Measurements from ENCODE around the gene PMM2. TPM values are rescaled to one million over a fixed set of nuclear protein-coding genes. Genes with fewer than 3 reads are reported as not detected.

Gene PMM2
- total RNA-seq, 1 experiment from 2014 or later, result 47.9 TPM

GRCh38 chr16:8880839-8881510 lies 83.3 kb downstream of the PMM2 start:
- Histone ChIP-seq H3K27me3 (replicated peaks) (no peaks in the 10 kb centered on the region), H3K9me3 (replicated peaks) (no peaks in the 10 kb centered on the region), H3K4me1 (replicated peaks) (peaks cover 52% of the 10 kb centered on the region), H3K27ac (no peak overlapping the region), H3K4me3 (no peak overlapping the region), H3K36me3 (no peaks in the 10 kb centered on the region)
- DNase-seq (ENCODE audit: low read depth in 1 of 2, low spot score in 2 of 2), result no peak

- Histone ChIP-seq H3K36me3 (no peaks in the 10 kb centered on the region; the same call in 1 of the 2 replicates), H3K4me1 (replicated peaks) (peaks cover 63% of the 10 kb centered on the region), H3K27ac (no peak within 1 kb of the TSS), H3K27me3 (replicated peaks) (no peaks in the 10 kb centered on the region), H3K4me3 (no peak within 1 kb of the TSS), H3K9me3 (replicated peaks) (no peaks in the 10 kb centered on the region)
- no peak for DNase-seq (ENCODE audit: low read depth in 1 of 2, low spot score in 2 of 2)
Observed at GRCh38 chr16:8882041-8882617, 84.5 kb downstream of the PMM2 start, which contains the start of gene LITAFD. Gene LITAFD, plus strand, starts transcription at chr16:8882351. Its CDS starts 2,005 bp downstream, at chr16:8884356.

- Histone ChIP-seq H3K27ac (no peak overlapping the region), H3K4me1 (replicated peaks) (peaks cover 67% of the 10 kb centered on the region), H3K9me3 (replicated peaks) (no peaks in the 10 kb centered on the region), H3K4me3 (no peak overlapping the region), H3K27me3 (replicated peaks) (no peaks in the 10 kb centered on the region), H3K36me3 (peaks cover 7% of the 10 kb centered on the region; the same call in 1 of the 2 replicates)
- no peak for DNase-seq (ENCODE audit: low read depth in 1 of 2, low spot score in 2 of 2)
Observed at GRCh38 chr16:8882725-8883377, 85.2 kb downstream of the PMM2 start.

GRCh38 chr16:8885674-8886592 lies 88.3 kb downstream of the PMM2 start:
- no peaks in the 10 kb centered on the region for H3K27me3 ChIP-seq (replicated peaks)
- no peaks in the 10 kb centered on the region for H3K9me3 ChIP-seq (replicated peaks)
- H3K4me3 ChIP-seq, result no peak overlapping the region
- peak; percentile 73 to 75 for DNase-seq (ENCODE audit: low read depth in 1 of 2, low spot score in 2 of 2)
- H3K27ac ChIP-seq, result peak overlapping the region; percentile 71
- peaks cover 28% of the 10 kb centered on the region for H3K36me3 ChIP-seq
- H3K4me1 ChIP-seq (replicated peaks), result peaks cover 57% of the 10 kb centered on the region

GRCh38 chr16:8886593-8887430 lies 89.2 kb downstream of the PMM2 start:
- Histone ChIP-seq H3K4me3 (no peak overlapping the region), H3K27ac (peak overlapping the region; percentile 71), H3K4me1 (replicated peaks) (peaks cover 57% of the 10 kb centered on the region)

GRCh38 chr16:8887431-8887765 lies 89.8 kb downstream of the PMM2 start:
- Histone ChIP-seq H3K27ac (no peak overlapping the region), H3K9me3 (replicated peaks) (no peaks in the 10 kb centered on the region), H3K36me3 (peaks cover 42% of the 10 kb centered on the region), H3K4me1 (replicated peaks) (peaks cover 57% of the 10 kb centered on the region), H3K4me3 (no peak overlapping the region), H3K27me3 (replicated peaks) (no peaks in the 10 kb centered on the region)
- no peak for DNase-seq (ENCODE audit: low read depth in 1 of 2, low spot score in 2 of 2)

More at GRCh38 chr16:8886593-8887430, 89.2 kb downstream of the PMM2 start:
- no peaks in the 10 kb centered on the region for H3K9me3 ChIP-seq (replicated peaks)
- H3K27me3 ChIP-seq (replicated peaks), result no peaks in the 10 kb centered on the region
- H3K36me3 ChIP-seq, result peaks cover 36% of the 10 kb centered on the region
- DNase-seq (ENCODE audit: low read depth in 1 of 2, low spot score in 2 of 2), result no peak

GRCh38 chr16:8887952-8888560 lies 90.4 kb downstream of the PMM2 start:
- Histone ChIP-seq H3K4me3 (no peak overlapping the region), H3K4me1 (replicated peaks) (peaks cover 57% of the 10 kb centered on the region), H3K9me3 (replicated peaks) (no peaks in the 10 kb centered on the region), H3K36me3 (peaks cover 48% of the 10 kb centered on the region), H3K27ac (no peak overlapping the region), H3K27me3 (replicated peaks) (no peaks in the 10 kb centered on the region)
- peak; percentile 66 to 92 for DNase-seq (ENCODE audit: low read depth in 1 of 2, low spot score in 2 of 2)

- no peak overlapping the region for H3K27ac ChIP-seq
- no peak for DNase-seq (ENCODE audit: low read depth in 1 of 2, low spot score in 2 of 2)
Observed at GRCh38 chr16:8888951-8889892, 91.6 kb downstream of the PMM2 start.

GRCh38 chr16:8889893-8890548 lies 92.4 kb downstream of the PMM2 start:
- H3K36me3 ChIP-seq, result peaks cover 67% of the 10 kb centered on the region
- peaks cover 42% of the 10 kb centered on the region for H3K4me1 ChIP-seq (replicated peaks)
- H3K4me3 ChIP-seq, result no peak overlapping the region

More at GRCh38 chr16:8888951-8889892, 91.6 kb downstream of the PMM2 start:
- Histone ChIP-seq H3K27me3 (replicated peaks) (no peaks in the 10 kb centered on the region), H3K36me3 (peaks cover 59% of the 10 kb centered on the region), H3K4me1 (replicated peaks) (peaks cover 50% of the 10 kb centered on the region), H3K4me3 (no peak overlapping the region), H3K9me3 (replicated peaks) (no peaks in the 10 kb centered on the region)

GRCh38 chr16:8890549-8890921 lies 92.9 kb downstream of the PMM2 start:
- H3K27ac ChIP-seq, result no peak overlapping the region
- DNase-seq (ENCODE audit: low read depth in 1 of 2, low spot score in 2 of 2), result no peak
- H3K4me3 ChIP-seq, result no peak overlapping the region
- H3K27me3 ChIP-seq (replicated peaks), result no peaks in the 10 kb centered on the region
- H3K4me1 ChIP-seq (replicated peaks), result peaks cover 37% of the 10 kb centered on the region
- H3K36me3 ChIP-seq, result peaks cover 72% of the 10 kb centered on the region
- H3K9me3 ChIP-seq (replicated peaks), result no peaks in the 10 kb centered on the region

More at GRCh38 chr16:8889893-8890548, 92.4 kb downstream of the PMM2 start:
- no peaks in the 10 kb centered on the region for H3K27me3 ChIP-seq (replicated peaks)
- H3K9me3 ChIP-seq (replicated peaks), result no peaks in the 10 kb centered on the region
- H3K27ac ChIP-seq, result no peak overlapping the region
- DNase-seq (ENCODE audit: low read depth in 1 of 2, low spot score in 2 of 2), result no peak

GRCh38 chr16:8892101-8892575 lies 94.5 kb downstream of the PMM2 start:
- Histone ChIP-seq H3K9me3 (replicated peaks) (no peaks in the 10 kb centered on the region), H3K27me3 (replicated peaks) (no peaks in the 10 kb centered on the region), H3K4me3 (no peak overlapping the region), H3K27ac (no peak overlapping the region), H3K4me1 (replicated peaks) (peaks cover 21% of the 10 kb centered on the region), H3K36me3 (peaks cover 88% of the 10 kb centered on the region)
- DNase-seq (ENCODE audit: low read depth in 1 of 2, low spot score in 2 of 2), result no peak

Measured in SJSA1 (cell line).